ENCODE measurements around the gene PCSK9.

Gene PCSK9

DNA sequence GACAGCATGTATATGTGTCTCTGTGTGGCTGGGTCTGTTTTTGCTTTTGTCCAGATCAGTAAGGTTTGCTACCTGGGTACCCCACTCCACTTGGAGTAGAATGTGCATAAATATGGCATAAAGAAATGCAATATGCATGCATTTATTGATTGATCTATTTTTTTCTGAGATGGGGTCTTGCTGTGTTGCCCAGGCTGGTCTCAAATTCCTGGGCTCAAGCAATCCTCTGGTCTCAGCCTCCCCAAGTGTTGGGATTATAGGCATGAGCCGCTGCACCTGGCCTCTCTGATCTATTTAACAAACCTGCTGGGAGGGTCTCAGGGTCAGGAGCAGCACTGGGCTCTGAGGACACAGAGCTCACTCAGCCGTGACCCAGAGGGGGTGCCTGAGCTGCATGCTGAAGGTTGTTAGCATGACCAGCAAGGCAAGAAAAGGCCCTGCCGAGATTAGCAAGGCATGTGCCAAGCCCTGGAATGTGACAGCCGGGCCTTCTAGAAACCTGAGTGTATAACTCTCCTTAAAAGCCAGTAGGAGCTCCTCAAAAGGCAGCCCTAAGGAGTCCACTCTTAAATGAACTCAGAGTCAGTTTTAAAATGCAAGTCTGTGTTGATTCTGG lies 22.5 kb downstream of the PCSK9 start:
- ChIA-PET CTCF (interaction anchor here (1.4 kb wide), 1 partner anchor 15 kb away, joined by 3 read pairs; no protein-coding TSS in a partner anchor), POLR2A (no interaction called here)
- DNase-seq (ENCODE audit: extremely low spot score), result no peak
- TF ChIP-seq, protein P1, sequence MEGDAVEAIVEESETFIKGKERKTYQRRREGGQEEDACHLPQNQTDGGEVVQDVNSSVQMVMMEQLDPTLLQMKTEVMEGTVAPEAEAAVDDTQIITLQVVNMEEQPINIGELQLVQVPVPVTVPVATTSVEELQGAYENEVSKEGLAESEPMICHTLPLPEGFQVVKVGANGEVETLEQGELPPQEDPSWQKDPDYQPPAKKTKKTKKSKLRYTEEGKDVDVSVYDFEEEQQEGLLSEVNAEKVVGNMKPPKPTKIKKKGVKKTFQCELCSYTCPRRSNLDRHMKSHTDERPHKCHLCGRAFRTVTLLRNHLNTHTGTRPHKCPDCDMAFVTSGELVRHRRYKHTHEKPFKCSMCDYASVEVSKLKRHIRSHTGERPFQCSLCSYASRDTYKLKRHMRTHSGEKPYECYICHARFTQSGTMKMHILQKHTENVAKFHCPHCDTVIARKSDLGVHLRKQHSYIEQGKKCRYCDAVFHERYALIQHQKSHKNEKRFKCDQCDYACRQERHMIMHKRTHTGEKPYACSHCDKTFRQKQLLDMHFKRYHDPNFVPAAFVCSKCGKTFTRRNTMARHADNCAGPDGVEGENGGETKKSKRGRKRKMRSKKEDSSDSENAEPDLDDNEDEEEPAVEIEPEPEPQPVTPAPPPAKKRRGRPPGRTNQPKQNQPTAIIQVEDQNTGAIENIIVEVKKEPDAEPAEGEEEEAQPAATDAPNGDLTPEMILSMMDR (IDR thresholded peaks at IDR 0.05; ENCODE audit: control extremely low read depth, extremely low read depth, low read depth, missing control alignments), result no peak

DNA sequence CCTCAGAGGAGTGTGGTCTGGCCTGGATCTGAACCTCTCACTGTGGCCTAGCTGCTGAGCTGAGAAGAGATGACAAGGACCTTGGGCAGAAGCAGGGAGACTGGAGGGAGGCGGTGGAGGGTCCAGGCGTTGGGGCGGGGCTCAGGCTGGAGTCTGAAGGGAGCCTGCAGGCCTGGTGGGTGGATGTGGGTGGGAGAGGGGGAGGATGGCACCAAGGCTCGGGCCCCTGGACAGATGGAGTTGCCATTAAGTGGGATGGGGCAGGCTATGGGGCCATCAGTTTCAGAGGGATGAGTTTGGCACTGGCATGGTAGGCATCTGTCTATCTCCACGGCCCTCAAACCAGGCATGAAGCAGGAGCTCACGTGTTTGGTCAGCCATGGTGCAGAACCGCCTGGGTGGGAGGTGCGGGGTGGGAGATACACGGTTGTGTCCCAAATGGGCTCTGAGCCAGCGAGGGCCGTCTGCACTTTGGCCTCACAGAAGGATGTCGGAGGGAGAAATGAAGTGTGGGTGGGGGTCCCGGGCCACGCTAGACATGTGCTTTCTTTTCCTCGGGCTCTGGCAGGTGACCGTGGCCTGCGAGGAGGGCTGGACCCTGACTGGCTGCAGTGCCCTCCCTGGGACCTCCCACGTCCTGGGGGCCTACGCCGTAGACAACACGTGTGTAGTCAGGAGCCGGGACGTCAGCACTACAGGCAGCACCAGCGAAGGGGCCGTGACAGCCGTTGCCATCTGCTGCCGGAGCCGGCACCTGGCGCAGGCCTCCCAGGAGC lies 23.6 kb downstream of the PCSK9 start:
- peak; percentile 12 for DNase-seq (ENCODE audit: extremely low spot score)
- ChIA-PET POLR2A (no interaction called here), CTCF (no interaction called here)
- TF ChIP-seq, protein P1 (IDR thresholded peaks at IDR 0.05; ENCODE audit: control extremely low read depth, extremely low read depth, low read depth, missing control alignments), result no peak

DNA sequence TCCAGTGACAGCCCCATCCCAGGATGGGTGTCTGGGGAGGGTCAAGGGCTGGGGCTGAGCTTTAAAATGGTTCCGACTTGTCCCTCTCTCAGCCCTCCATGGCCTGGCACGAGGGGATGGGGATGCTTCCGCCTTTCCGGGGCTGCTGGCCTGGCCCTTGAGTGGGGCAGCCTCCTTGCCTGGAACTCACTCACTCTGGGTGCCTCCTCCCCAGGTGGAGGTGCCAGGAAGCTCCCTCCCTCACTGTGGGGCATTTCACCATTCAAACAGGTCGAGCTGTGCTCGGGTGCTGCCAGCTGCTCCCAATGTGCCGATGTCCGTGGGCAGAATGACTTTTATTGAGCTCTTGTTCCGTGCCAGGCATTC lies 24.2 kb downstream of the PCSK9 start:
- ChIA-PET POLR2A (no interaction called here), CTCF (no interaction called here)

DNA sequence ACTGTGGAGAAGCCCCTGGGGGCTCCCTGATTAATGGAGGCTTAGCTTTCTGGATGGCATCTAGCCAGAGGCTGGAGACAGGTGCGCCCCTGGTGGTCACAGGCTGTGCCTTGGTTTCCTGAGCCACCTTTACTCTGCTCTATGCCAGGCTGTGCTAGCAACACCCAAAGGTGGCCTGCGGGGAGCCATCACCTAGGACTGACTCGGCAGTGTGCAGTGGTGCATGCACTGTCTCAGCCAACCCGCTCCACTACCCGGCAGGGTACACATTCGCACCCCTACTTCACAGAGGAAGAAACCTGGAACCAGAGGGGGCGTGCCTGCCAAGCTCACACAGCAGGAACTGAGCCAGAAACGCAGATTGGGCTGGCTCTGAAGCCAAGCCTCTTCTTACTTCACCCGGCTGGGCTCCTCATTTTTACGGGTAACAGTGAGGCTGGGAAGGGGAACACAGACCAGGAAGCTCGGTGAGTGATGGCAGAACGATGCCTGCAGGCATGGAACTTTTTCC lies 24.8 kb downstream of the PCSK9 start:
- CTCF ChIA-PET, result no interaction called here
- POLR2A ChIA-PET, result no interaction called here
- TF ChIP-seq, protein P1 (IDR thresholded peaks at IDR 0.05; ENCODE audit: control extremely low read depth, extremely low read depth, low read depth, missing control alignments), result no peak
- DNase-seq (ENCODE audit: extremely low spot score), result peak; percentile 29

More for the DNA sequence above, 24.2 kb downstream of the PCSK9 start:
- TF ChIP-seq, protein P1 (IDR thresholded peaks at IDR 0.05; ENCODE audit: control extremely low read depth, extremely low read depth, low read depth, missing control alignments), result no peak
- no peak for DNase-seq (ENCODE audit: extremely low spot score)

- no peak for DNase-seq (ENCODE audit: extremely low spot score)
- CTCF ChIA-PET, result no interaction called here
- POLR2A ChIA-PET, result no interaction called here
Observed at GRCh38 chr1:55064861-55065263, 25.5 kb downstream of the PCSK9 start.

DNA sequence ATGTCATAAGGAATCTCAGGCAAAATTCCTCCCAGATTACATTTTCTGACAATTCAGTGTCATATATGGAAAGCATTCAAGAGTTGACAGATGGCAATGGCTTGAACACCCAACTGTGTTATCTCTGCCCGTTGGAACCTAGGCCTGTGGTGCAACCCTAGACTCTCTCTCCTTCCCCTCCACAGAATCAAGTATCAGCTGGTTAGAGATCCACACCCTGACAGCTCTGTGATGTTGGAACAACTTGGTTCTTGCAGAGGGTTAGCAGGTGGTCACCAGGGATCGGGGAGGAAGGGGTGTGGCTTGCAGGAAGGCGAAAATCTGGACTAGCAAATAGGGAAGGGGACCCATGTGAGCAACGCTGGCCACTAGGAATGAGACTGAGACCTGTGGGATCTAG lies 26.3 kb downstream of the PCSK9 start:
- CTCF ChIA-PET, result interaction anchor here (1.2 kb wide), 1 partner anchor 15 kb away, joined by 3 read pairs; no protein-coding TSS in a partner anchor
- TF ChIP-seq, protein P1 (IDR thresholded peaks at IDR 0.05; ENCODE audit: control extremely low read depth, extremely low read depth, low read depth, missing control alignments), result no peak
- POLR2A ChIA-PET, result no interaction called here
- DNase-seq (ENCODE audit: extremely low spot score), result no peak

More at GRCh38 chr1:55064861-55065263, 25.5 kb downstream of the PCSK9 start:
- TF ChIP-seq, protein P1 (IDR thresholded peaks at IDR 0.05; ENCODE audit: control extremely low read depth, extremely low read depth, low read depth, missing control alignments), result no peak

Data from GM10248 (cell line).